Mucosa of descending colon (tissue), 3 donors: Measurements from ENCODE around the gene SNCB. TPM values are rescaled to one million over a fixed set of nuclear protein-coding genes. Genes with fewer than 3 reads are reported as not detected.

ENCODE experiments used
- ATAC-seq: fragments of 200-7000 bp; cut with Tn5 transposase; one replicate; pipeline ENCODE4 v1.9.1; 2020; ENCODE audit warnings: mild to moderate bottlenecking, moderate library complexity
- DNase-seq, 3 donors: peaks; one replicate each; pipeline ENCODE4 v3.0.0-alpha.2; 2020
- H3K36me3 ChIP-seq: fragments of 200-600 bp; one replicate; pipeline ENCODE4 v1.8.0; 2021; ENCODE audit warnings: low read depth, mild to moderate bottlenecking
- H3K4me1 ChIP-seq: fragments of 200-600 bp; one replicate; pipeline ENCODE4 v1.8.0; 2021; ENCODE audit warnings: low read depth, mild to moderate bottlenecking
- H3K4me3 ChIP-seq: fragments of 200-600 bp; one replicate; pipeline ENCODE4 v1.8.0; 2021; ENCODE audit warnings: mild to moderate bottlenecking
- H3K9me3 ChIP-seq: fragments of 200-600 bp; one replicate; pipeline ENCODE4 v1.8.0; 2021; ENCODE audit warnings: mild to moderate bottlenecking
- intact Hi-C, 2 donors: fragments of 100-400 bp; cut with DNase I in 1 of 2; cut with micrococcal nuclease in 1 of 2; formaldehyde crosslinking; loops; one replicate each; pipeline versions ENCODE4 v1.11.0 to v1.11.1; 2022; cut with DNase I, micrococcal nuclease
- total RNA-seq, 3 donors: library from RNA; stranded (reverse); fragmentation: NEBNext Ultra II Directional in 2 of 3; extraction: Animal tissue kit (Norgen Biotek cat#: 25700) in 2 of 3; gene quantifications; one replicate each; pipeline versions ENCODE4 v1.2.1 to v1.2.4, GENCODE V29; 2021 to 2023
- TF ChIP-seq, protein P1 (sequence below): fragments of 200-600 bp; IDR thresholded peaks from one replicate; pipeline ENCODE4 v1.8.0; 2022; ENCODE audit warnings: antibody characterized with exemption, mild to moderate bottlenecking
- donor health status: DM: no; HTN: no; CAD: no; lungs with moderate emphysema.
- donor health status: DM: no; HTN: no; CAD: no.
- donor health status: DM: no; HTN: yes; CAD: no.

Gene SNCB
- total RNA-seq, 3 donors from 2014 or later: 0.89 TPM; not detected in 2

DNA sequence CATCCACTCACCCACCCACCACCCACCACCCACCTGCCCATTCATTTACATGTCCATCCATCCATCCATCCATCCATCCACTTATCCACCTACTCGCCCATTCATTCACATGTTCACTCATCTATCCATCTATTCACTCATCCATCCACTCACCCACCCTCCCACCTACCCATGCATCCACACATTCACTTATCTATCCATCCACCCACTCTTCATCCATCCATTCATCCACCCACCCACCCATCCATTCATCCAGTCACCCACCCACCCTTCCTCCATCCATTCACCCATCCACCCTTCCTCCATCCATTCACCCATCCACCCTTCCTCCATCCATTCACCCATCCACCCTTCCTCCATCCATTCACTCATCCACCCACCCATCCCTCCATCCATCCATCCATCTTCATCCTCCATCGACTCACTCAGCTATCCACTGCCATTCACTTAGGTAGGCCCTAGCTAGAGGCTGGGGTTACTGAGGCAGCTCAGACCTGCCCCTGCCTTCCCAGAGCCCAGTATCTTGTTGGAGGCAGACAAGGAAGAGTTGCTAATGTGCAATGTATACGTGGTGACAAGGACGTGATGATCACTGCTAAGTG is 29.6 kb upstream of the SNCB start:
- DNase-seq (no peak), ATAC-seq (no peak)
- TF ChIP-seq, protein P1, sequence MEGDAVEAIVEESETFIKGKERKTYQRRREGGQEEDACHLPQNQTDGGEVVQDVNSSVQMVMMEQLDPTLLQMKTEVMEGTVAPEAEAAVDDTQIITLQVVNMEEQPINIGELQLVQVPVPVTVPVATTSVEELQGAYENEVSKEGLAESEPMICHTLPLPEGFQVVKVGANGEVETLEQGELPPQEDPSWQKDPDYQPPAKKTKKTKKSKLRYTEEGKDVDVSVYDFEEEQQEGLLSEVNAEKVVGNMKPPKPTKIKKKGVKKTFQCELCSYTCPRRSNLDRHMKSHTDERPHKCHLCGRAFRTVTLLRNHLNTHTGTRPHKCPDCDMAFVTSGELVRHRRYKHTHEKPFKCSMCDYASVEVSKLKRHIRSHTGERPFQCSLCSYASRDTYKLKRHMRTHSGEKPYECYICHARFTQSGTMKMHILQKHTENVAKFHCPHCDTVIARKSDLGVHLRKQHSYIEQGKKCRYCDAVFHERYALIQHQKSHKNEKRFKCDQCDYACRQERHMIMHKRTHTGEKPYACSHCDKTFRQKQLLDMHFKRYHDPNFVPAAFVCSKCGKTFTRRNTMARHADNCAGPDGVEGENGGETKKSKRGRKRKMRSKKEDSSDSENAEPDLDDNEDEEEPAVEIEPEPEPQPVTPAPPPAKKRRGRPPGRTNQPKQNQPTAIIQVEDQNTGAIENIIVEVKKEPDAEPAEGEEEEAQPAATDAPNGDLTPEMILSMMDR: no peak
- intact Hi-C loops: no loop called here
- Histone ChIP-seq H3K4me3 (no peak overlapping the region), H3K9me3 (no peaks in the 10 kb centered on the region), H3K4me1 (peaks cover 13% of the 10 kb centered on the region), H3K36me3 (no peaks in the 10 kb centered on the region)

DNA sequence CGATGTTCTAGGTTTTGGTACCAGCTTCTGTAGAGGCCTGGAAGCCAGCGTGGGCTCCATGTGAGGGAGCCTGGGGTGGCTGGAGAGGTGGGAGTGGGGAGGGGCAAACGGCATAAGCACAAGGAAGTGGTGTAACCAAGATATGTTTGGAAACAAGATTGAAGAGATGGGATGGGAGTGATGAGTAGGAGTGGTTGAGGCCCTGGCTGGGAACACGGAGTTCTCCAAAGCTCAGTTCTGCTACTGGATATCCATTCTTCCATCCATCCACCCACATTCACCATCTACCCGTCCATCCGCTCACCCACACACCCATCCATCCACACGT is 29.1 kb upstream of the SNCB start:
- TF ChIP-seq, protein P1: no peak

DNA sequence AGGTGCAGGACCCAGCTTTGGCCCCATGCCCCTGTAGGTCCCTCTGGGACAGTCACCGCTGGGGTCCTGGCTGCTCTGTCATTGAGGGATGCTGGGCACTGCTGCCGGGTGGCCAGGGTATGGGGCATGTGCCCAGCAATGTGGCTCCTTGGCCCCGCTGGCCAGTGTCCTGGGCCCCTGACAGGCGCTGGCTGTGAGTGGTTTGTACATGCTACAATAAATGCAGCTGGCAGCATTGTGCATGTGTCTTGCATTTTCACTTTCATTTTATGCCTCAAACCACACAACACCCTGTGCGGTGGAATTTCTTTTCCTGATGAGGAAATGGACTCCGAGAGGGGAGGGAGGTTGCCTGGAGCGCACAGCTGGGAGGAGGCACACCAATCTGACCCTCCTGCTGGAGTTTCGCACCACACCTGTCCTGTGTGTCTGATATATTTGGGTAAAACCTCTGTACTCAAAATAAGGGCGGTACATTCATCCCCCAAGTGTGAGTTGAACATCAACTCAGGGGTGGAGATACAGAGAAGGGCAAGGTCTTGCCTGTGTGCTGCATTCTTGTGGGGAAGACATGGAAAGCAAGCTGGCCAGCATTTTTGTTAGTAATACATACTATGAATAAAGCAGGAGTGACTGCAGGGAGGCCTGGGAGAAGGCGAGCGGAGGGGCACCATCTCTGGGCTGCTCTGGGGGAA is 28.6 kb upstream of the SNCB start:
- intact Hi-C loops: no loop called here

More for the DNA sequence above, 29.1 kb upstream of the SNCB start:
- H3K9me3 ChIP-seq: no peaks in the 10 kb centered on the region
- intact Hi-C loops: no loop called here
- ATAC-seq (no peak), DNase-seq (no peak)
- H3K36me3 ChIP-seq: no peaks in the 10 kb centered on the region
- no peak overlapping the region for H3K4me3 ChIP-seq
- peaks cover 13% of the 10 kb centered on the region for H3K4me1 ChIP-seq

DNA sequence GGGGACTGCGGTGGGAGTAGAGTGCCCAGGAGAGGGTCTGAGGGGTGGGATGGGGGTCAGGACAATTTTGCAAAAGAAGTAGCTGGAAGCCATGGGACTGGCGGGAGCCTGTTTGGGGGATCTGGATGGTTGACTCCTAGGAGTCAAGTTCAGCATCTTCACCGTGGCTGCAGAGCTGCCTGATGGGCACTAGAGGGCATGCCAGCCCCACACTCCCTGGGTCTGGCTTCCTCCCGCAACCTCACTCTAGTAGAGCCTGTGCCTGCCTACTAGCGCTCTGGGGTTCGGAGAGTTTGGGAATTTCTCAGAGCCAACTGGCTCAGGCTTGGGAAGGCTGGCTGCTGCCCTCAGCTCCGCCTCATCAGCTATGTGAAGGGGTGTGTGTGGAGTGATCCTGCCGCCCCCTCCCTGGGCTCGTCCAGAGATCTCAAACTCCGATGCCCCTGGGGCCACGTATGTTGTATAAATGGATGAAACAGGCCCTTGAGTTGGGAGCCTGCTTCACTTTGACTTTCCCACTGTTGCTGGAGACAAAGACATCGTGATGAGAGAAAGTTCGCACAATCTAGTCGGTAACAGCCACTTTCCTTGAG is 27.8 kb upstream of the SNCB start:
- Histone ChIP-seq H3K9me3 (no peaks in the 10 kb centered on the region), H3K36me3 (no peaks in the 10 kb centered on the region), H3K4me3 (no peak overlapping the region), H3K4me1 (peaks cover 13% of the 10 kb centered on the region)
- peak; percentile 75 to 77 (median 76) for DNase-seq
- TF ChIP-seq, protein P1: peak; percentile 72
- intact Hi-C loops: no loop called here
- ATAC-seq: peak; percentile 83

More for the DNA sequence above, 28.6 kb upstream of the SNCB start:
- peaks cover 13% of the 10 kb centered on the region for H3K4me1 ChIP-seq
- DNase-seq: peak in 2 of 3 donors; percentile 52 to 67
- TF ChIP-seq, protein P1: no peak
- H3K36me3 ChIP-seq: no peaks in the 10 kb centered on the region
- no peak overlapping the region for H3K4me3 ChIP-seq
- no peaks in the 10 kb centered on the region for H3K9me3 ChIP-seq
- ATAC-seq: peak; percentile 79

DNA sequence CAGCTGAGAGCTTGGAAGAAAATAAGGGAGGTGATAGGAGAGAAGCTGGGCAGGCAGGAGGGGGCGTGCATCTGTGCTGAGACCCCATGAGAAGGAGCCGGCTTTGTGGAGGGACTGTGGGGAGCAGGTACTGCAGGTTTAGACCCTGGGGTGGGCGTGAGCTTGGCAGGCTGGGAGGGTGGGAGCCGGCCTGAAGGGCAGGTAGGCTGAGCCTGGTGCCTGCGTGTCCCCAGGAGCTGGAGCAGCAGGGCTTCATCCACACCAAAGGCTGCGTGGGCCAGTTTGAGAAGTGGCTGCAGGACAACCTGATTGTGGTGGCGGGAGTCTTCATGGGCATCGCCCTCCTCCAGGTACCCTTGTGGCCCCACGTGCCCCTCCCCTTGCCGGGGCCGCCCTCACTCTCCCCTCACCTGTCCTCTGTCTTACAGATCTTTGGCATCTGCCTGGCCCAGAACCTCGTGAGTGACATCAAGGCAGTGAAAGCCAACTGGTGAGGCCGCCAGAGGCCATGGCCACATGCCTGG is 26.2 kb upstream of the SNCB start:
- Histone ChIP-seq H3K4me1 (peaks cover 13% of the 10 kb centered on the region), H3K4me3 (no peak overlapping the region), H3K36me3 (no peaks in the 10 kb centered on the region), H3K9me3 (no peaks in the 10 kb centered on the region)
- TF ChIP-seq, protein P1: no peak
- ATAC-seq (no peak), DNase-seq (no peak)
- intact Hi-C loops: no loop called here
